Transverse colon (tissue), 4 donors: Measurements from ENCODE around the gene SNX5. TPM values are rescaled to one million over a fixed set of nuclear protein-coding genes. Genes with fewer than 3 reads are reported as not detected.

Source experiments
- DNase-seq: peaks from one replicate; pipeline ENCODE4 v3.0.0-alpha.2; 2019
- H3K27ac ChIP-seq, 4 donors: fragments of 200-600 bp; sonication (generic); 2 replicates each; pipeline ENCODE4 v1.5.1; 2016 to 2018; ENCODE audit warnings: inconsistent platforms in 4 of 4
- H3K27me3 ChIP-seq: fragments of 200-600 bp; sonication (generic); 2 replicates; pipeline ENCODE4 v1.5.1; 2017; ENCODE audit warnings: inconsistent platforms
- H3K36me3 ChIP-seq, 4 donors: fragments of 200-600 bp; sonication (generic); 2 replicates each; pipeline ENCODE4 v1.5.1; 2017 to 2019; ENCODE audit warnings: inconsistent platforms in 4 of 4
- H3K4me1 ChIP-seq, 4 donors: fragments of 200-600 bp; sonication (generic); 2 replicates each; pipeline ENCODE4 v1.5.1; 2017 to 2020; ENCODE audit warnings: inconsistent platforms in 4 of 4
- H3K4me3 ChIP-seq, 4 donors: fragments of 200-600 bp; sonication (generic); 1 replicate in 1 of 4; 2 replicates in 3 of 4; pipeline versions ENCODE4 v1.5.1 to v1.6.1; 2017 to 2019; ENCODE audit warnings: inconsistent platforms in 4 of 4
- H3K9me3 ChIP-seq, 2 donors: fragments of 200-600 bp; sonication (generic); 2 replicates each; pipeline ENCODE4 v1.5.1; 2017 to 2019; ENCODE audit warnings: inconsistent platforms in 2 of 2
- EP300 ChIP-seq: sonication (generic); formaldehyde crosslinking; IDR thresholded peaks from one replicate; pipeline ENCODE4 v1.6.1; 2017; ENCODE audit warnings: antibody characterized with exemption, low read depth
- POLR2A ChIP-seq: fragments of 450-650 bp; IDR thresholded peaks from one replicate; pipeline ENCODE4 v1.6.1; 2016; ENCODE audit warnings: antibody characterized with exemption, mild to moderate bottlenecking, moderate library complexity
- POLR2AphosphoS5 ChIP-seq, 3 donors: sonication (generic); formaldehyde crosslinking; IDR thresholded peaks; one replicate each; pipeline ENCODE4 v1.6.1; 2016; ENCODE audit warnings: antibody characterized with exemption in 3 of 3
- WGBS, 2 donors: methylation state at CpG; one replicate each; pipeline ENCODE4 v1.1.5; 2018; ENCODE audit warnings: low coverage in 1 of 2; 5-methylcytosine and 5-hydroxymethylcytosine counted together
- in situ Hi-C, 4 donors: fragments of 200-750 bp; cut with MboI; loops; one replicate each; pipeline versions ENCODE4 v1.15.0 to v1.15.1; 2017; ENCODE audit warnings: low sequenced_read_pairs in 3 of 4, low pct_ligation_motif_present in 1 of 4, low pct_unique_long_range_greater_than_20kb in 1 of 4
- intact Hi-C: fragments of 100-400 bp; cut with DNase I; formaldehyde crosslinking; loops from one replicate; pipeline ENCODE4 v1.15.1; 2023; ENCODE audit warnings: low total_unique reads
- total RNA-seq, 4 donors: library from RNA; depleted of rRNA; stranded (reverse); fragments of >200 nt; gene quantifications; one replicate each; pipeline ENCODE4 v1.1.0, GENCODE V29; 2016
- TF ChIP-seq, protein P1 (sequence below), 5 experiments: fragments of 200-600 bp in 3 of 5; fragments of 450-650 bp in 2 of 5; sonication (generic) in 3 of 5; IDR thresholded peaks; 1 replicate in 2 of 5; 2 replicates in 3 of 5; pipeline ENCODE4 v1.5.1; 2016 to 2017; ENCODE audit warnings: antibody characterized with exemption in 5 of 5, inconsistent platforms in 3 of 5, mild to moderate bottlenecking in 2 of 5, moderate library complexity in 1 of 5

SNX5 gene
- total RNA-seq, 4 donors from 2014 or later, result 91.9 to 160 (median 122) TPM

- no peaks in the 10 kb centered on the region for H3K27me3 ChIP-seq
- DNase-seq, result no peak
- in situ Hi-C loops (loop anchor here in 2 of 4 donors (10.0 to 25.0 kb wide), 2 partner anchors 484 to 486 kb away; no protein-coding TSS in a partner anchor), intact Hi-C loops (no loop called here)
- H3K27ac ChIP-seq, result no peak overlapping the region
- H3K9me3 ChIP-seq, result no peaks in the 10 kb centered on the region
- 65 to 78% methylated on average over 3 to 5 of the region's 5 CpGs for WGBS, 2 donors
- TF ChIP-seq POLR2AphosphoS5 (IDR thresholded peaks at IDR 0.05) (no peak), EP300 (no peak), POLR2A (no peak)
- TF ChIP-seq, protein P1, sequence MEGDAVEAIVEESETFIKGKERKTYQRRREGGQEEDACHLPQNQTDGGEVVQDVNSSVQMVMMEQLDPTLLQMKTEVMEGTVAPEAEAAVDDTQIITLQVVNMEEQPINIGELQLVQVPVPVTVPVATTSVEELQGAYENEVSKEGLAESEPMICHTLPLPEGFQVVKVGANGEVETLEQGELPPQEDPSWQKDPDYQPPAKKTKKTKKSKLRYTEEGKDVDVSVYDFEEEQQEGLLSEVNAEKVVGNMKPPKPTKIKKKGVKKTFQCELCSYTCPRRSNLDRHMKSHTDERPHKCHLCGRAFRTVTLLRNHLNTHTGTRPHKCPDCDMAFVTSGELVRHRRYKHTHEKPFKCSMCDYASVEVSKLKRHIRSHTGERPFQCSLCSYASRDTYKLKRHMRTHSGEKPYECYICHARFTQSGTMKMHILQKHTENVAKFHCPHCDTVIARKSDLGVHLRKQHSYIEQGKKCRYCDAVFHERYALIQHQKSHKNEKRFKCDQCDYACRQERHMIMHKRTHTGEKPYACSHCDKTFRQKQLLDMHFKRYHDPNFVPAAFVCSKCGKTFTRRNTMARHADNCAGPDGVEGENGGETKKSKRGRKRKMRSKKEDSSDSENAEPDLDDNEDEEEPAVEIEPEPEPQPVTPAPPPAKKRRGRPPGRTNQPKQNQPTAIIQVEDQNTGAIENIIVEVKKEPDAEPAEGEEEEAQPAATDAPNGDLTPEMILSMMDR (IDR thresholded peaks at IDR 0.05), result no peak
- no peak overlapping the region for H3K4me3 ChIP-seq
- H3K4me1 ChIP-seq, result peaks cover 0 to 7% (median 3%) of the 10 kb centered on the region in 4 donors
- H3K36me3 ChIP-seq, result no peaks in the 10 kb centered on the region
Observed at GRCh38 chr20:17998446-17998845, 29.9 kb upstream of the SNX5 start.

- TF ChIP-seq POLR2A (no peak), EP300 (no peak), POLR2AphosphoS5 (IDR thresholded peaks at IDR 0.05) (peak in 2 of 3 donors; percentile 11 to 42)
- TF ChIP-seq, protein P1 (IDR thresholded peaks at IDR 0.05), result peak; percentile 96 to 98 (median 98)
- Histone ChIP-seq H3K36me3 (no peaks in the 10 kb centered on the region), H3K9me3 (no peaks in the 10 kb centered on the region), H3K27ac (no peak overlapping the region), H3K4me3 (no peak overlapping the region), H3K4me1 (peaks cover 0 to 15% (median 3%) of the 10 kb centered on the region in 4 donors), H3K27me3 (no peaks in the 10 kb centered on the region)
- in situ Hi-C loops, result loop anchor here in 2 of 4 donors (10.0 to 25.0 kb wide), 2 partner anchors 481 to 484 kb away; no protein-coding TSS in a partner anchor
- DNase-seq, result no peak
- 18 to 32% methylated on average over 11 to 16 of the region's 16 CpGs for WGBS, 2 donors
- intact Hi-C loops, result no loop called here
Observed at GRCh38 chr20:17995967-17996819, 27.6 kb upstream of the SNX5 start.

- WGBS, 2 donors, result 93 to 100% methylated on average over 1 to 3 of the region's 3 CpGs
- in situ Hi-C loops (loop anchor here in 2 of 4 donors (10.0 to 25.0 kb wide), 2 partner anchors 479 to 481 kb away; no protein-coding TSS in a partner anchor), intact Hi-C loops (no loop called here)
- peaks cover 0 to 20% (median 3%) of the 10 kb centered on the region in 4 donors for H3K4me1 ChIP-seq
- TF ChIP-seq, protein P1 (IDR thresholded peaks at IDR 0.05), result no peak
- TF ChIP-seq EP300 (no peak), POLR2AphosphoS5 (IDR thresholded peaks at IDR 0.05) (no peak), POLR2A (no peak)
- no peak overlapping the region for H3K4me3 ChIP-seq
- H3K9me3 ChIP-seq, result no peaks in the 10 kb centered on the region
- H3K36me3 ChIP-seq, result no peaks in the 10 kb centered on the region
- H3K27ac ChIP-seq, result no peak overlapping the region
- no peaks in the 10 kb centered on the region for H3K27me3 ChIP-seq
- no peak for DNase-seq
Observed at GRCh38 chr20:17993546-17993945, 25.0 kb upstream of the SNX5 start.

- WGBS, 2 donors, result 50 to 58% methylated on average over 4 to 5 of the region's 5 CpGs
- H3K9me3 ChIP-seq, result no peaks in the 10 kb centered on the region
- DNase-seq, result no peak
- in situ Hi-C loops, result loop anchor here in 2 of 4 donors (10.0 to 25.0 kb wide), 2 partner anchors 478 to 481 kb away; no protein-coding TSS in a partner anchor
- intact Hi-C loops, result no loop called here
- H3K4me3 ChIP-seq, result no peak overlapping the region
- peaks cover 0 to 20% (median 3%) of the 10 kb centered on the region in 4 donors for H3K4me1 ChIP-seq
- no peaks in the 10 kb centered on the region for H3K27me3 ChIP-seq
- TF ChIP-seq POLR2A, result no peak
- no peak for TF ChIP-seq POLR2AphosphoS5 (IDR thresholded peaks at IDR 0.05)
- no peak for TF ChIP-seq EP300
- TF ChIP-seq, protein P1 (IDR thresholded peaks at IDR 0.05), result no peak
- H3K36me3 ChIP-seq, result no peaks in the 10 kb centered on the region
- H3K27ac ChIP-seq, result no peak overlapping the region
Observed at GRCh38 chr20:17992847-17993513, 24.4 kb upstream of the SNX5 start.
